ENCODE results near the gene LAIR2.
"Not testable (repeated sequence)": the region's sequence is repeated elsewhere in the genome, so short reads cannot be mapped to it uniquely, and the experiment has no call there.

The LAIR2 gene

GRCh38 chr19:54464630-54465425, 37.8 kb upstream of the LAIR2 start:
- DNase-seq, result peak; percentile 78

DNA sequence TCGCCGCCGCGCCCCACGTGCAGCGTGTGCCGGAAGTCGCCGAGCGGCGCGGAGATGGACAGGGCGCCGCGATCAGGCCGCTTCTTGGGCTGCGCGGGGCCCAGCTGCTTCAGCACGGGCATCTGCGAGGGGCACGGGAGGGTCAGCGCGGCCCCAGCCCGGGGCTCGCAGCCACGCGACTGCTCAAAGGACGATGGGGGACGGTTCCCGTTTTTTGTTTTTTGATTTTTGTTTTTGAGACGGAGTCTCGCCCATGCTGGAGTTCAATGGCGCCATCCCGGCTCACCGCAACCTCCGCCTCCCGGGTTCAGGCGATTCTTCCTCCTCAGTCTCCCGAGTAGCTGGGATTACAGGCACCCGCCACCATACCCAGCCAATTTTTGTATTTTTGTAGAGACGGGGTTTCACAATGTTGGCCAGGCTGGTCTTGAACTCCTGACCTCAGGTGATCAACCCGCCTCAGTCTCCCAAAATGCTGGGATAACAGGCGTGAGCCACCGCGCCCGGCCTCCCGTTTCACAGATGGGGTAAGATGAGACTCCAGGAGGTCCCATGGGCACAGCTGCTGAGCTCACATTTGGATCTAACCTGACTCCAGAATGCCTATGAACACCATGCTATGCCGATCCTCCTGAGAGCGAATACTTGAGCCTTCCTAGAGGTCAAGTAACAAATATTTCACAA, 37.1 kb upstream of the LAIR2 start:
- no peak for DNase-seq

- DNase-seq, result not testable (repeated sequence)
Measured at GRCh38 chr19:54466110-54466480, 36.5 kb upstream of the LAIR2 start.

DNA sequence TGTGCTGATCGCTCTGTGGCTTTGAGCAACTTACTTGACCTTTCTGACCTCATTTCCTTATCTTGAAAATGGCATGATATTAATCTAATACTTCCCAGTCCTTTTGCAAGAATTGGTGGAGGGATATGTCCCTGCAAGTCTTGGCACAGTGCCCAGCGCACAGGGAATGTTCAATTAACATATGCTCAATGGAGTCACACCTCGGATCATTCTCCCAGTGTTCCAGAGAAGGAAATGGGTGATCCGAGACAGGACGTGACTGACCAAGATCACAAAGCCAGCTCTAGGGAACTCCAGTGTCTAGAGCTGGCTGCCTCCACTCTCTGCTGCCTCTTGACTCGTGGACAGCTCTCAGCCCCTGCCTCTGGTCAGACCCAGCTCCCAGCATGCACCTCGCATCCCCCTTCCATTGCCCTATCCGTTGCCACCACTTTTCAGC, 33.1 kb upstream of the LAIR2 start:
- no peak for DNase-seq

- DNase-seq, result no peak
Measured at GRCh38 chr19:54470276-54470887, 32.2 kb upstream of the LAIR2 start.

DNA sequence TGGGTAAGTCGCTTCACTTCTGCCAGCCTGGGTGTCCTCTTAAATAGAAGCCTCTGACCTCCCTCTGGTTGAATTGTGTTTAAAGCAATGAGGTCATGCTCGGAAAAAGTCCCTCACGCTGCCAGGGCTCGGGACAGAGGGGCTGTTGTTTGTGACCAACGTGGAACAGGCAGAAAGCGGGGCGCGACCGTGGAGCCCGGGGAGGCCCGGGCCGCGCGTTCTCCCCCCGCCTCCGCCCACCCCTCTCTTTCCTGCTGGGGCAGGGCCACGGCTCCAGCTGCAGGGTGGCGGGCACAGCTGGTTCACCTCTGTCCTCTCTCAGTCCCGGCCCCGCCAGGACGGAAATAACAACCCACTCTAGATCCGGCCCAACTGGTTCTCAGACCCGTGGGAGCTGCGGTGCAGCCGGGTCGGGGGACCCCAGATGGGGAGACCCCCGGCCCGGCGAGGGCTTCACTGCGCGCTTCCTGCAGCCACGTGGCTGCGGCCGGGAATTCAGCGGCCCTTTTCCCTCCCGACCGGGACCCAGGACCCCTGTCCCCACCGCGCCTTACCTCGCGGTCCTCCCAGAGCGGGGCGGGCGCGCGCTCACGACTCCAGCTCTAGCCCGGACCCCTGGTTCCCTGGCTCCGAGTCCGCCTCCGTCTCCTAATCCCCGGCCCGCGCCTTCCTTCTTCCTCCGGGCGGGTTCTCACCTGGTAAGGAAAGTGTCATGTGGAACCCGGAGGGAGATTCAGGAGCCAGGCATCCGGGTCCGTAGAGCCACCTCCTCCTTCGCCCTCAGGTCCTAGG, 31.4 kb upstream of the LAIR2 start:
- DNase-seq, result no peak

GRCh38 chr19:54473071-54473891, 29.4 kb upstream of the LAIR2 start, which contains the start of gene CDC42EP5:
Gene CDC42EP5, minus strand, starts transcription at chr19:54473296. Its CDS starts 7,749 bp downstream, at chr19:54465547.
- no peak for DNase-seq

DNA sequence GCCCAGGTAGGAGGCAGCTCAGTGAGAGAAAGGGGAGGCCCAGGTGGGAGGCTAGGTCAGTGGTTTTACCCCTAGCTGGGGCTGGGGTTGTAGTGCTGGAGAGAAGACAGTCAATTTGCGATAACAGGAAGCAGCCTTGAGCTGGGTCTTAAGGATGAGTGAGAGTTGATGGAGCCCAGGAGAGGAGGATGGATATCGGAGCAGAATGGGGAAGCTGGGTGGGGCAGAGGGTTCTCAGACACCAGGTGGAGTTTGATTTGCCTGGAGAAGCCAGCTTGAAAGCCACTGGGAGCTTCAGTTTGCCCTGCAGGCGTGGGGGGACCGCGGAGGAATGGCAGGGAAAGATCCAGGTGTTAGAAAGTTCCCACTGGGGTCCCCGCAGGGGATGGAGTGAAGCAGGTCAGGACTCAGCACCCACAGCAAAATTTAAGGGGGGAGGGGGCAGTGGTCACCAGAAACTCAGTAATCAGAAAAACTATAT, 28.7 kb upstream of the LAIR2 start:
- no peak for DNase-seq

- no peak for DNase-seq
Measured at GRCh38 chr19:54475706-54476105, 26.9 kb upstream of the LAIR2 start.

GRCh38 chr19:54477650-54478049, 25.0 kb upstream of the LAIR2 start:
- DNase-seq, result no peak

DNA sequence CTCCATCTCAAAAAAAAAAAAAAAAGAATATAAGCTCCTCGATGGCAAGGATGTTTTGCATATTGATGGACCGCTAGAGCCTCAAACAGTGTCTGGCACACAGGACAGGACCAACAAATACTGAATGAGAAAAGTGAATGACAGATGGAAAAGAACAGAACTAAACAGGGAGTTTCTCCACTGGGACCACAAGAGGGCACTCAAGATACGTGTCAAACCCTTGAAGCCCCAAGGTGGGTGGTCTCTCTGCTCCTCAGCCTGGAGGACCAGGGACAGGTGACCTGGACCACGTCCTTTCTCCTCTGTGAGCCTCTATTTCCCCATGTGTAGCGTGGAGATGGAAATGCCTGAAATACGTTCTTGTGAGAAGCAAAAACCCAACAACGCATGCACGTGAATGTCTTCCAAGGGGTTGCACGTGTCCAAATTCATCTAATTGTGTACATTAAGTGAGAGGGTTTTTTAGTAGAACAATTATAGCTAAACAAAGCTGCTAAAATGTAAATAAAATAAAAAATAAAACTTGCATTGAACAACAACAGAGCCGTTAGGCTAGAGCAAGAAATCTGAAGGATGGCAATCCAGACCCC, 23.9 kb upstream of the LAIR2 start:
- DNase-seq, result no peak

GRCh38 chr19:54480051-54480450, 22.6 kb upstream of the LAIR2 start:
- no peak for DNase-seq

- no peak for DNase-seq
Measured at GRCh38 chr19:54481326-54481930, 21.2 kb upstream of the LAIR2 start.

- DNase-seq, result no peak
Measured at GRCh38 chr19:54482889-54483288, 19.7 kb upstream of the LAIR2 start.

DNA sequence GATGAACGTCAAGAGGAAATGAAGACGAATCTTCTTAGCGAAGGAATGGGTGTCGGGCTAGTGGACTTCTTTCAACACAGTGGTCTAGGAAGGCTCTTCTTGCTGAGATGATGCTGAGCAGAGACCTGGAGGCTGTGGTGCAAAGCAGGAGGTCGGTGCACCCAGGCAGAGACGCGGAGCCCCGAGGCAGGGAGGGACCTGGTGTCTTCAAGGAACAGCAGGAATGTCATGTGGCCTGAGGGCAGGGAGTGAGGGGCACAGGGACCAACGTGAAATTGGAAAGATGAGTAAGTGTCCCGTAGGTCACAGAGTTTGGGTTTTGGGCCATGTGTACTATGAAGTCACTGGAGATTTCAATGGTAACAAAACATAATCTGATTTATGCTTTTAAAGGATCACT, 18.2 kb upstream of the LAIR2 start:
- no peak for DNase-seq

DNA sequence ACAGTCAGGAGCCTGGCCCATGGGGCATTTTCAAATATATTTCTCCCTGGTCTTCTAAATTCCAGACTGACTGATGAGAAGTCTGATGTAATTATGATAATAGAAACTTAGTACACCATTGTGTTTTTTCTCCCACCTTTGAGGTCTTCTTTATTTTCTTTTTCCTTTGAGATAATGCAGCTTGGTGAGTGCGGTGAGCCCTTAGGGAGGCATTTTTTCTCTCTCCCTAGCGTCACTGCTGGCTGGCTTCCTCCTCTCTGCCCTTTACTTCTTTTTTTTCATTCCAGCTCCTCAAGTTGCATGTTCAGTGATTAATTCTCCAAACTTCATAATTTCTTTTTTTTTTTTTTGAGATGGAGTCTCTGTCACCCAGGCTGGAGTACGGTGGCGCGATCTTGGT, 16.8 kb upstream of the LAIR2 start:
- no peak for DNase-seq

- no peak for DNase-seq
Measured at GRCh38 chr19:54489341-54489740, 13.3 kb upstream of the LAIR2 start.

GRCh38 chr19:54489766-54490165, 12.9 kb upstream of the LAIR2 start:
- DNase-seq, result no peak

- DNase-seq, result no peak
Measured at GRCh38 chr19:54492568-54492967, 10.1 kb upstream of the LAIR2 start.

GRCh38 chr19:54493056-54493455, 9.6 kb upstream of the LAIR2 start:
- DNase-seq, result not testable (repeated sequence)

DNA sequence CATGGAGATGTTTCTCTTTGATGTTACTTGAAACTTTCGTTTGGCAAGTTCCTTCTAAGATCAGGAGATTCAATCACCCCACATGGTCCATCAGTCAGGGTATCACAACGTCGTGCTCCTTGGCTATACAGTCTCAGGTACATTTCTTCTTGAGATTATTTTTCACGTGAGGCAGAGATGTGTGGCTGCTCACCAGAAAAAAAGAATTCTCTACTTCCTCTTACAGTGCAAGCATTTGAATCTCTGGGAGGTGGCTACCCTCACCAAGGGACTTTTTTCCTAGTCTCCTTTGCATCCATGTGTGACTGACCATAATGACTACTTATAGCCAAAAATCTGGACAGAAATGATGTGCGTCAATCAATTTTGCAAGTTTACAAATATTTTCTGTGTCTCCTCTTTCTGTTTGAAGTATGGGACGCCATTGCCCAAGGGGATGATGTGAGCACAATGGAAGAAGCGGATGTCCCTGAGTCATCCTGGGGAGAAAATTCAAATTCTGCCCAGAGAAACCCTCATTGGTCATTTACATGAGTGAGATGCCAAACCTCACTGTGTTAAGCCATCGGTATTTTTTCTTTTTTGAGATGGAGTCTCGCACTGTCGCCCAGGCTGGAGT, 8.6 kb upstream of the LAIR2 start:
- no peak for DNase-seq

Data from NCI-H446 treated with DMSO at 0.1 percent for 48 hours (cell line).